OCI-LY1 (cell line): ENCODE measurements around the gene EPB41L2.

Experiments
- CTCF ChIP-seq: fragments of 200-600 bp; sonication (generic), shearing (Covaris generic); IDR thresholded peaks from 2 replicates; pipeline ENCODE4 v1.5.1; 2017; ENCODE audit warnings: mild to moderate bottlenecking, antibody characterized with exemption, low read length, moderate library complexity, mixed read lengths
- EZH2 ChIP-seq: fragments of 200-600 bp; sonication (generic), shearing (Covaris generic); IDR thresholded peaks from 2 replicates; pipeline ENCODE4 v1.8.0; 2017; ENCODE audit warnings: borderline replicate concordance, mixed run types, mild to moderate bottlenecking, antibody characterized with exemption, low read length, moderate library complexity, mixed read lengths

DNA sequence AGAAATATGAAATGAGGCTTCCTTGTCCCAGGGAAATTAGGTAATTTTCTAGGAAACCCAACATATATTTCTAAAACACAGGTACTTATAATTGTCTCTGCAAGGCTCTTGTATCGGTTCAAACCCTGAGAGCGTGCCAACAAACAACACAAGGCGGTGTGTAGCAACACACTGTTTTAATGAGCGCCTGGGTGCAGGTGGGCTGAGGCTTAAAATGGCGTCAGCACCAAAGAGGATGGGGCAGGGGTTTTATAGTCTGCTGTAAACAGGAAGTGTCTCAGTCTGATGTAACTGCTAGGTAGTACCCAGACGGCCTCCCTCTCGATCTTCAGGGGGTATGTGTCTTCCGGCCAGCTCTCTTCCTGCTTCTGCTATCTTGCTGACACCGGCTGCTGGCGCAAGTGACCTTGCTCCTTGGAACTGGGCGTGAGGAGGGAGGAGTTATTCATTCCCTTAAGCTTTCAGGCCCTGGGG lies 69.7 kb downstream of the EPB41L2 start:
- TF ChIP-seq CTCF: no peak
- no peak for TF ChIP-seq EZH2
